Stimulated activated CD8-positive, alpha-beta memory T cell treated with anti-CD3 and anti-CD28 coated beads, Interleukin-12 subunit alpha, Interleukin-12 subunit beta, amount 100 ng/mL, for 24 hours (primary cell): ENCODE measurements around the gene CDHR2.

Experiments used
- DNase-seq: peaks from one replicate; pipeline ENCODE4 v3.0.0-alpha.2; 2020; ENCODE audit errors: extremely low read depth

CDHR2 gene

GRCh38 chr5:176528301-176528700 is 20.8 kb upstream of the CDHR2 start:
- no peak for DNase-seq

DNA sequence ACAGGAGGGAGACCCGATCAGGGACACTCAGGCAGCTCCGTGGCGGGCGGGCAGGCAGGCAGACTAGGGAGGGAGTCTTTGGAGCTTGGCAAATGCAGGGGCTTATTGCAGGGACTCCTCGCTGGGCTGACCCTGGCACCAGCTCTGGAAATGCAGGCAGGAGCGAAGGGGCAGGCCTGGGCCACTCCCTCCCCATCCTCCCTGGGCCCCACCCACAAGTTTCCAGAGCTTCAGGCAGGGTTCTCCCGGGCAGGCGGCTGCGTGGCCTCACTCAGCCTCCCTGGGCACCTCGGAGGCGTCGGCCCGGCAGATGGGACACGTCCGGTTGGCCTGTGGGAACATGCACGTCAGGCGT is 20.4 kb upstream of the CDHR2 start:
- DNase-seq: no peak

- DNase-seq: no peak
Observed at GRCh38 chr5:176529116-176529740, 19.9 kb upstream of the CDHR2 start.

DNA sequence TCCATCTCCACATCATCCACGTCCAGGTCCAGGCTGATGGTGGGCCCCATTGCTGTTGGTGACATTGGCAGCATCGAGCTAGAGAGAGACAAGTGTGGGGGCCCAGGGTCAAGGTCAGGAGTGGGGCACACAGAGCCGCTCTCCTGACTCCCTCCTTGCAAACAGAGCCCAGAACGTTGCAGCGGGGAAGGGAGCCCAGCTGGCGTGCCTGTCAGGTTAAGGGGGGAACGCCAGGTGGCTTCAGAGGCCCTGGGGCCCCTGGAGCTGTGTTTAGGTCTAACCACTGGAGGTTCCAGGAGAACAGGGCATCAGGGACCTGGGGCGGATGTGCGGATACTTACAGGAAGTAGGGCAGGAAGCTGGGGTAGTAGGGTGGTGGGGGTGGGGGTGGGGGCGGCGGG is 19.4 kb upstream of the CDHR2 start:
- DNase-seq: no peak

DNA sequence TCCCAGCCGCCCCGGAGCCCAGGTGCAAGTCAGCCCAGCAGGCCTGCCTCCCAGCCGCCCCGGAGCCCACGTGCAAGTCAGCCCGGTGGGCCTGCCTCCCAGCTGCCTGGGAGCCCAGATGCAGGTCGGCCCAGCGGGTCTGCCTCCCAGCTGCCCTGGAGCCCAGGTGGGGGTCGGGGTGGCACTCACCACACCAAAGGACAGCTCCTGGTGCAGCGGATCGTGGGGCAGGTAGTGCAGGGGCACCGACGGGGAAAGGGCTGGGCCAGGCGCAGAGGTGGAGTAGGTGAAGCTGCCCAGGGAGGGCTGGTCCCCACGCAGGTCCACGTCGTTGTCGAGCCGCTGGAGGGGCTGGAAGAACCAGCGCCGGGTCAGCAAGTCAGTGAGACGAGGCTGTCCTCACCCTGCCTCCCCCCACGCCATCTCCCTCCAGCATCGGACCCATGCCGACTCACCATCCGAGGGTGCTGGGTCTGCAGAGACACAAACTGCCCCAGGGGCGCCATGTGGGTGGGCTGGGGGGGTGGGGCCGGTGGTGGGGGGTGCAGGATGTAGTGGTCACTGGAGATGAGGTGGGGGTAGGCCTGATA is 18.7 kb upstream of the CDHR2 start:
- DNase-seq: no peak

DNA sequence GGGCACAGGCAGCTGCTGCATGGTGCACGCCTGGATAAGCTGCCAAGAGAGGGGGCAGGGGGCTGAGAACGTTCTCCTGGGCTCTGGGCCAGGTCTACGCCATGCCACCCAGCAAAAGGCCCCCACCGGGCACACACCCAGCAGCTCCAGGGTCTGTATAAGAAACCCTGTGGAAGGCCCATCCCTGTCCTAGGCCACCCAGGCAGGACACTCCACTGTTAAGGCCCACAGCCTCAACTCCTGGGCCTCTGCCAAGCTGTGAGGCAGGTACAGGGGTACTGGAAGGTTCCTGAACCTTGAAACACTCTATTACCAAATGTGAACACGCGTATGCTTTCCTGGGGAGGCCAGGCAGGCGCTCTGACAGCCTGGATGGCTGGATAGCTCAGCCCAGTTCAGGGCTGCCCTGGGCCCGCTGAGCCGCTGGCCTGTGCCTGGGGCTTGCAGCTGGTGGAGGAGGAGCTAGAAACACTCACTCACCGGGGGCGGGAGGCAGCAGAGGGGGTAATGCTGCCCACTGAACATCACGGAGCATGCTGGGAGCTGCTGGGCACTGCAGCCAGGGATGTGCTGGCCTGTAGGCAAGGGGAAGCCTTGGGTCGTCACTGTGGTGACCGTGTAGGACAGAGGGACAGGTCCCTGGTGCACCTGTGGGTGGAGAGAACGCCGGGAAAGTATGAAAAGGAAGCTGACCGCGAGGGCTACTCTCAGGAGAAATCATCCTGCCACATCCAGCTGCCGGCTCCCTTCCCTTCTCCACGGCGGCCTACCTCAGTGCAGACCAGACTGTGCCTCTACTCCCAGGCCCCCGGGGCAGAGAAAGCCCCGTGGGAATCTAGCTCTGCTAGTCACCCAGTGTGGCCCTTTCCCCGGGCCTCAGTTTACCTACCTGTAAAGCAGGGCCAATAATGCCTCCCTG is 17.9 kb upstream of the CDHR2 start:
- no peak for DNase-seq

GRCh38 chr5:176531902-176532493 is 17.1 kb upstream of the CDHR2 start:
- DNase-seq: no peak

DNA sequence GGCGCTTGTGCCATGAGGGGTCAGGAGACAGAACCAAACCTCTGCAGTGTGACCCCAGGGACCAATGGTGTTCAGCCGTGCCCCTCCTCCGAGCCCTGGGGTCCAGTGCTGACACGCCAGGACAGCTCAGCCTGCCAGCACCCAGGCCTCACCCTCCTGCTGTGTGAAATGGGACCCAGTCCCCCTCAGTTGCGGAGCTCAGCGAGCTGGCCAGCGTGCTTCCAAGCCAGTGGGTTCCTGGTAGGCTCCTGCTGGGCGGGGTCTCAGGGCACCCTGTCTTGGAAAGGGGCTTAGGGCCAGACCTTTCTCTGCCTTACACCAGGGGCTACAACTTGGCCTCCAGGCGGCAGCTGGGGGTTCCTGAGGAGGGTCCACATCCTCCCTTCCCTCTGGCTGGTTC is 16.3 kb upstream of the CDHR2 start:
- no peak for DNase-seq

DNA sequence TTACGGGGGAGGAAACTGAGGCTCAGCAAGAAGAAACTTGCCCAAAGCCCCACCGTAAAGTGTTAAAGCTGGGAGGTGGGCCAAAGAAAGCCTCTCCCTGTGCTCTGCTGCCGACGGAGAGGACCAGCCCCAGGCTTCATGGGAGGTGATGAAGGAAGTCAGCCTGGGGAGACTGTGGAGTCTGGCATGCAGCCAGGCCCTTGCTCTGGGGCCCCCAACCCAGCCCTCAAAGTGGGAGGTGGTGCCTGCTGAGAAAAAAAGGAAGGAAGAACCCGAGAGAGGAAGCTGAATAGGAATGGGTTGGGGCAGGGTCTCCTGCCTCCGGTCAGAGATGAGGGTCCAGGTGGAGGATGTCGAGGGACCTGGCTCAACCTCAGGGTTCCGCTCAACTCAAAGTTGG is 15.8 kb upstream of the CDHR2 start:
- no peak for DNase-seq

- DNase-seq: no peak
Observed at GRCh38 chr5:176533894-176534611, 15.1 kb upstream of the CDHR2 start.

GRCh38 chr5:176534640-176535039 is 14.5 kb upstream of the CDHR2 start:
- no peak for DNase-seq

DNA sequence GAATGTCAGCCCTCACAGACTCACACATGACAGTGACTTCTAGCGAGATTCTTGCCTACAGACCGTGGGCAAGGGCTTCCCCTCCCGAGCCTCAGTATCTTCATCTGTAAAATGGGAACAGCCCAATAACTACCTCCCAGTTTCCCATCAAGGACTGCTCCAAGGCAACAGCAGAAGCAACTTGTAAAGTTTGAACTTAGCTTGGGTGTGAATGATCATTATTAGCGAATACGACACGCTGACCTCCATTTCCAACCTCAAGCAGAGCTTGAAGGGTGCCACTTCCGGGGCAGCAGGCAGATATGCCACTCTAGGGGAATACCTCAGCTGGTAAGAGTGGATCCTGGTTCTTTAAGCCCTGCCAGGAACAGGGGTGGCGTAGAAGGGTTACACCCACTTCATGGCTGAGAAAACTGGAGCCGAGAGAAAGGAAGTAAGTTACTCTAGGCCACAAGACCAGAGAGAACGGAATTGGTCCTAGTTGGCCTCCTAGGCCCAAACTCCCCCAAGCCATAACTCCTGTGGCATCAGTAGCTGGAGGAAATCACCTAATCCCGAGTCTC is 14.0 kb upstream of the CDHR2 start:
- no peak for DNase-seq

GRCh38 chr5:176535664-176536131 is 13.4 kb upstream of the CDHR2 start:
- no peak for DNase-seq

- no peak for DNase-seq
Observed at GRCh38 chr5:176536132-176536901, 12.8 kb upstream of the CDHR2 start.

- peak; percentile 97 for DNase-seq
Observed at GRCh38 chr5:176536902-176537553, 12.1 kb upstream of the CDHR2 start, which contains the start of gene RNF44. RNF44 (minus strand) TSS chr5:176537402; CDS start chr5:176532472, 4,930 bp downstream.

DNA sequence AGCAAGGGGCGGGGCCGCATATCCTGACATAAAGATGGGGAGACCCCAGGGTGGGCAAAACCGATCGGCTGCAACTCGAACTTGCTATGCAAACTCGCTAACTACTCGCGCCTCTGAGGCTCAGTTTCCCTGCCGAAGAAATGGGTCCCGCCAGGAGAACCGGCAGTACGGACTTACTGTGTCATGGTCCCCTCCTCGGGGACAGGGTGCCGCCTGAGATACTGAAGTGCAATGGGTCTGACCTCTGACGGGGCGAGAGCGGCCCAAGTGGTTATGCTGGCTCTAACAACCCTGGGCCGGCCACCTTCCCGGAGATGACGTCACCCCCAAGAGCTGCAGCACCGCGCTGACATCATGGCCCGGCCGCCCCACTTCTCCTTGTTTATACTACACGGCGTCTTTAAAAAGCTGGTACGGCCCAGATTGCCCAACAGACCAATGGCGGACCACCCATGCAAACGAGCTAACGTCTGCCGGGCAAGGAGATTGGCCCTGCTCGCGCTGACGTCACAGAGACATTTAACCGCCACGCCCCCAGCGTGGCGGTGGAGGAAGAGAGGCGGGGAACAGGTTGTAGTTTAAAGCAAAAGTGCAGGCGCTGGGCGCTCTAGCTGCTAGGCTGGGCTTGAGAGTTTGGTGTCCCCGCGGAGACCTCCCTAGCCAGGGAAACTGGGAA is 11.4 kb upstream of the CDHR2 start:
- DNase-seq: peak; percentile 92

GRCh38 chr5:176538230-176538988 is 10.7 kb upstream of the CDHR2 start:
- no peak for DNase-seq

GRCh38 chr5:176538989-176539384 is 10.2 kb upstream of the CDHR2 start:
- DNase-seq: no peak

GRCh38 chr5:176540476-176540899 is 8.7 kb upstream of the CDHR2 start:
- DNase-seq: no peak
